ENCODE measurements around the gene CETN3.

DNA sequence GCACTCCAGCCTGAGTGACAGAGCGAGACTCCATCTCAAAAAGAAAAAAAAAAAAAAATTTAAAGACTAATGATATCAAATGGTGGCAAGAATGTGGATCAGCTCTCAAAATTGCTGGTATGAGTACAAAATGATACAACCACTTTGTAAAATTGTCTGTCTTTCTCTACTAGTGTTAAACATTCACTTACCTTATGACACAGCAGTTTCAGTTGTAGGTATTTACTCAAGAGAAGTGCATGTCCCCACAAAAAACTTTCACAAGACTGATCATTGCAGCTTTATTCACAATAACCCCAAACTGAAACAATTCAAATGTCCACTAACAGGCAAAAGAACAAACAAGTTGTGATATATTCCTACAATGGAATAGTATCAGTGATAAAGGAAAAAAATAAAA is 14.7 kb upstream of the CETN3 start:
- TF ChIP-seq, protein P1, sequence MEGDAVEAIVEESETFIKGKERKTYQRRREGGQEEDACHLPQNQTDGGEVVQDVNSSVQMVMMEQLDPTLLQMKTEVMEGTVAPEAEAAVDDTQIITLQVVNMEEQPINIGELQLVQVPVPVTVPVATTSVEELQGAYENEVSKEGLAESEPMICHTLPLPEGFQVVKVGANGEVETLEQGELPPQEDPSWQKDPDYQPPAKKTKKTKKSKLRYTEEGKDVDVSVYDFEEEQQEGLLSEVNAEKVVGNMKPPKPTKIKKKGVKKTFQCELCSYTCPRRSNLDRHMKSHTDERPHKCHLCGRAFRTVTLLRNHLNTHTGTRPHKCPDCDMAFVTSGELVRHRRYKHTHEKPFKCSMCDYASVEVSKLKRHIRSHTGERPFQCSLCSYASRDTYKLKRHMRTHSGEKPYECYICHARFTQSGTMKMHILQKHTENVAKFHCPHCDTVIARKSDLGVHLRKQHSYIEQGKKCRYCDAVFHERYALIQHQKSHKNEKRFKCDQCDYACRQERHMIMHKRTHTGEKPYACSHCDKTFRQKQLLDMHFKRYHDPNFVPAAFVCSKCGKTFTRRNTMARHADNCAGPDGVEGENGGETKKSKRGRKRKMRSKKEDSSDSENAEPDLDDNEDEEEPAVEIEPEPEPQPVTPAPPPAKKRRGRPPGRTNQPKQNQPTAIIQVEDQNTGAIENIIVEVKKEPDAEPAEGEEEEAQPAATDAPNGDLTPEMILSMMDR (conservative IDR thresholded peaks at IDR 0.05 in 1 of 2, IDR thresholded peaks at IDR 0.05 in 1 of 2; ENCODE audit: extremely low read depth in 1 of 2, insufficient read depth in 1 of 2, low read depth in 1 of 2, low read length in 2 of 2), result no peak
- no peak for TF ChIP-seq EZH2 (IDR thresholded peaks at IDR 0.05; ENCODE audit: borderline replicate concordance, low read length)
